GM12878 (cell line): Measurements from ENCODE around the gene NPLOC4.

ENCODE experiments used
- TCF12 ChIP-seq: IDR thresholded peaks from 2 replicates; pipeline ENCODE4 v1.6.1; 2011; ENCODE audit warnings: low read depth, mild to moderate bottlenecking, low read length
- ZNF24 ChIP-seq: fragments of 450-650 bp; IDR thresholded peaks from 2 replicates; pipeline ENCODE4 v1.6.1; 2017; ENCODE audit warnings: antibody characterized with exemption, mild to moderate bottlenecking

DNA sequence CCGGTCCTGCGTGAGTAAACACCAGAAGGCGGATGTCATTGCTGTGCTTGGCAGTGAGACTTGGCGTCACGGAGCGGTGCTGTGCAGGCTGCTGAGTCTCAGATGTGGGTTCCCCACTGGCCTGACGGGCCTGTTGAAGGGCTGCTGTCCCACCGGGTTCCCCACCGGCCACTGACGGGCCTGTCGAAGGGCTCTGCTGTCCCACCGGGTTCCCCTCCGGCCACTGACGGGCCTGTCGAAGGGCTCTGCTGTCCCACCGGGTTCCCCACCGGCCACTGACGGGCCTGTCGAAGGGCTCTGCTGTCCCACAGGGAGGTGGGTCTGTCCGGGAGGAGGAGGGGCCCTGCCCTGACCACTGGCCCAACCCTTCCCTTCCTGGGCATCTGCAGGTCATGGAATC lies 49.7 kb upstream of the NPLOC4 start:
- TF ChIP-seq ZNF24 (no peak), TCF12 (no peak)
